Measurements from ENCODE around the gene PI4KB. TPM values are rescaled to one million over a fixed set of nuclear protein-coding genes. Genes with fewer than 3 reads are reported as not detected.

Gene PI4KB
- total and polyA plus RNA-seq, 2 experiments from 2014 or later, result 15.3 to 25.5 TPM

DNA sequence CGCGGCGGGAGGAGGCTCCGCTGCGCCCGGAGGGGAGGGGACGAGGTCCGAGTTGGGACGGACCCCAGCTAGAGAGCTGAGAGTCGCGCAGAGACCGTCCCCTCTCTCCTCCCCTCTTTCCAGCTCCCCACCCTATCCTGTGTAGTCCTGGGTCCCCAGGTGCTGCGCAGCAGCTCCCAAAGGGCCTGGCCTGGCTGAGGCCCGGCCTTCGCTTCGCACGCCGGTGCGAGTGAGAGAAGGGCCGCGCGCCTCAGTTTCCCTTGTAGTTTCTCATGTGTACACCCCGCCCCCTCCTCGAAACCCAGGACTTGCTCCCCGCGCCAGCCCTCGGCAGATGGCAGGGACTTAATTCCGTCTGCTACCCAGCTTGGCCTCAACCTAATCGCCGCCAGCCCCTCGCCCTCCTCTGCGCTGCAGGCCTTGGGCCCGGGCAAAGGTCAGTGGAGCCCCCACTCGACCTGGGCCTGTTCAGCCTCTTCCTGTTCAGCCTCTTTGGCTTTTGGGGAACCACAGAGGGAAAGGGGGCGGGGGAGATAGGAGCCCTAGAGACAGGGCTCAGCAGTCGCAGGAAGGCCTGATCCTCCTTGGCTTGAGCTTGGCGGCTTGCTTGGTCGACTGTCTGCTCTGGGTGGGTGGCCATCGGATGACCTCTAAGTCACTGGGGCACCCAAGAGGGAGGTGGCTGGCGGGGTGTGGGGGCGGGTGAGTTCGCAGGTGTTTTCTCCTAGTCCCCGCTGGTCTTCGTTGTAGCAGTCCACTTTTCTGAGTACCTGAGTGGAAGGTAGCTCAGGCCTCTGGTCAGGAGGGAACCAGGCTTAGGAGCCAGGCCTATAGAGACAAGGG is 44.1 kb downstream of the PI4KB start:
- peak overlapping the region; percentile 99 for H3K27ac ChIP-seq (ENCODE audit: low read depth)
- H3K4me3 ChIP-seq, result peak overlapping the region; percentile 95
- H3K4me3 Mint-ChIP-seq, result peak overlapping the region; percentile 98
- TF ChIP-seq NANOG (IDR thresholded peaks at IDR 0.05; ENCODE audit: borderline replicate concordance) (no peak), ZNF331 (CRISPR knock-in tag; IDR thresholded peaks at IDR 0.05; ENCODE audit: low read depth) (no peak), STAT1 (IDR thresholded peaks at IDR 0.05; ENCODE audit: unreplicated experiment) (no peak), ZNF114 (CRISPR knock-in tag; IDR thresholded peaks at IDR 0.05) (no peak), CREB1 (CRISPR knock-in tag; IDR thresholded peaks at IDR 0.05; ENCODE audit: low read depth) (no peak)
- TF ChIP-seq, protein P1, sequence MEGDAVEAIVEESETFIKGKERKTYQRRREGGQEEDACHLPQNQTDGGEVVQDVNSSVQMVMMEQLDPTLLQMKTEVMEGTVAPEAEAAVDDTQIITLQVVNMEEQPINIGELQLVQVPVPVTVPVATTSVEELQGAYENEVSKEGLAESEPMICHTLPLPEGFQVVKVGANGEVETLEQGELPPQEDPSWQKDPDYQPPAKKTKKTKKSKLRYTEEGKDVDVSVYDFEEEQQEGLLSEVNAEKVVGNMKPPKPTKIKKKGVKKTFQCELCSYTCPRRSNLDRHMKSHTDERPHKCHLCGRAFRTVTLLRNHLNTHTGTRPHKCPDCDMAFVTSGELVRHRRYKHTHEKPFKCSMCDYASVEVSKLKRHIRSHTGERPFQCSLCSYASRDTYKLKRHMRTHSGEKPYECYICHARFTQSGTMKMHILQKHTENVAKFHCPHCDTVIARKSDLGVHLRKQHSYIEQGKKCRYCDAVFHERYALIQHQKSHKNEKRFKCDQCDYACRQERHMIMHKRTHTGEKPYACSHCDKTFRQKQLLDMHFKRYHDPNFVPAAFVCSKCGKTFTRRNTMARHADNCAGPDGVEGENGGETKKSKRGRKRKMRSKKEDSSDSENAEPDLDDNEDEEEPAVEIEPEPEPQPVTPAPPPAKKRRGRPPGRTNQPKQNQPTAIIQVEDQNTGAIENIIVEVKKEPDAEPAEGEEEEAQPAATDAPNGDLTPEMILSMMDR (conservative IDR thresholded peaks at IDR 0.05; ENCODE audit: low read depth in 2 of 2), result no peak
- TF ChIP-seq, protein P2, sequence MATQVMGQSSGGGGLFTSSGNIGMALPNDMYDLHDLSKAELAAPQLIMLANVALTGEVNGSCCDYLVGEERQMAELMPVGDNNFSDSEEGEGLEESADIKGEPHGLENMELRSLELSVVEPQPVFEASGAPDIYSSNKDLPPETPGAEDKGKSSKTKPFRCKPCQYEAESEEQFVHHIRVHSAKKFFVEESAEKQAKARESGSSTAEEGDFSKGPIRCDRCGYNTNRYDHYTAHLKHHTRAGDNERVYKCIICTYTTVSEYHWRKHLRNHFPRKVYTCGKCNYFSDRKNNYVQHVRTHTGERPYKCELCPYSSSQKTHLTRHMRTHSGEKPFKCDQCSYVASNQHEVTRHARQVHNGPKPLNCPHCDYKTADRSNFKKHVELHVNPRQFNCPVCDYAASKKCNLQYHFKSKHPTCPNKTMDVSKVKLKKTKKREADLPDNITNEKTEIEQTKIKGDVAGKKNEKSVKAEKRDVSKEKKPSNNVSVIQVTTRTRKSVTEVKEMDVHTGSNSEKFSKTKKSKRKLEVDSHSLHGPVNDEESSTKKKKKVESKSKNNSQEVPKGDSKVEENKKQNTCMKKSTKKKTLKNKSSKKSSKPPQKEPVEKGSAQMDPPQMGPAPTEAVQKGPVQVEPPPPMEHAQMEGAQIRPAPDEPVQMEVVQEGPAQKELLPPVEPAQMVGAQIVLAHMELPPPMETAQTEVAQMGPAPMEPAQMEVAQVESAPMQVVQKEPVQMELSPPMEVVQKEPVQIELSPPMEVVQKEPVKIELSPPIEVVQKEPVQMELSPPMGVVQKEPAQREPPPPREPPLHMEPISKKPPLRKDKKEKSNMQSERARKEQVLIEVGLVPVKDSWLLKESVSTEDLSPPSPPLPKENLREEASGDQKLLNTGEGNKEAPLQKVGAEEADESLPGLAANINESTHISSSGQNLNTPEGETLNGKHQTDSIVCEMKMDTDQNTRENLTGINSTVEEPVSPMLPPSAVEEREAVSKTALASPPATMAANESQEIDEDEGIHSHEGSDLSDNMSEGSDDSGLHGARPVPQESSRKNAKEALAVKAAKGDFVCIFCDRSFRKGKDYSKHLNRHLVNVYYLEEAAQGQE (IDR thresholded peaks at IDR 0.05; ENCODE audit: unreplicated experiment), result no peak
- TF ChIP-seq, protein P3, sequence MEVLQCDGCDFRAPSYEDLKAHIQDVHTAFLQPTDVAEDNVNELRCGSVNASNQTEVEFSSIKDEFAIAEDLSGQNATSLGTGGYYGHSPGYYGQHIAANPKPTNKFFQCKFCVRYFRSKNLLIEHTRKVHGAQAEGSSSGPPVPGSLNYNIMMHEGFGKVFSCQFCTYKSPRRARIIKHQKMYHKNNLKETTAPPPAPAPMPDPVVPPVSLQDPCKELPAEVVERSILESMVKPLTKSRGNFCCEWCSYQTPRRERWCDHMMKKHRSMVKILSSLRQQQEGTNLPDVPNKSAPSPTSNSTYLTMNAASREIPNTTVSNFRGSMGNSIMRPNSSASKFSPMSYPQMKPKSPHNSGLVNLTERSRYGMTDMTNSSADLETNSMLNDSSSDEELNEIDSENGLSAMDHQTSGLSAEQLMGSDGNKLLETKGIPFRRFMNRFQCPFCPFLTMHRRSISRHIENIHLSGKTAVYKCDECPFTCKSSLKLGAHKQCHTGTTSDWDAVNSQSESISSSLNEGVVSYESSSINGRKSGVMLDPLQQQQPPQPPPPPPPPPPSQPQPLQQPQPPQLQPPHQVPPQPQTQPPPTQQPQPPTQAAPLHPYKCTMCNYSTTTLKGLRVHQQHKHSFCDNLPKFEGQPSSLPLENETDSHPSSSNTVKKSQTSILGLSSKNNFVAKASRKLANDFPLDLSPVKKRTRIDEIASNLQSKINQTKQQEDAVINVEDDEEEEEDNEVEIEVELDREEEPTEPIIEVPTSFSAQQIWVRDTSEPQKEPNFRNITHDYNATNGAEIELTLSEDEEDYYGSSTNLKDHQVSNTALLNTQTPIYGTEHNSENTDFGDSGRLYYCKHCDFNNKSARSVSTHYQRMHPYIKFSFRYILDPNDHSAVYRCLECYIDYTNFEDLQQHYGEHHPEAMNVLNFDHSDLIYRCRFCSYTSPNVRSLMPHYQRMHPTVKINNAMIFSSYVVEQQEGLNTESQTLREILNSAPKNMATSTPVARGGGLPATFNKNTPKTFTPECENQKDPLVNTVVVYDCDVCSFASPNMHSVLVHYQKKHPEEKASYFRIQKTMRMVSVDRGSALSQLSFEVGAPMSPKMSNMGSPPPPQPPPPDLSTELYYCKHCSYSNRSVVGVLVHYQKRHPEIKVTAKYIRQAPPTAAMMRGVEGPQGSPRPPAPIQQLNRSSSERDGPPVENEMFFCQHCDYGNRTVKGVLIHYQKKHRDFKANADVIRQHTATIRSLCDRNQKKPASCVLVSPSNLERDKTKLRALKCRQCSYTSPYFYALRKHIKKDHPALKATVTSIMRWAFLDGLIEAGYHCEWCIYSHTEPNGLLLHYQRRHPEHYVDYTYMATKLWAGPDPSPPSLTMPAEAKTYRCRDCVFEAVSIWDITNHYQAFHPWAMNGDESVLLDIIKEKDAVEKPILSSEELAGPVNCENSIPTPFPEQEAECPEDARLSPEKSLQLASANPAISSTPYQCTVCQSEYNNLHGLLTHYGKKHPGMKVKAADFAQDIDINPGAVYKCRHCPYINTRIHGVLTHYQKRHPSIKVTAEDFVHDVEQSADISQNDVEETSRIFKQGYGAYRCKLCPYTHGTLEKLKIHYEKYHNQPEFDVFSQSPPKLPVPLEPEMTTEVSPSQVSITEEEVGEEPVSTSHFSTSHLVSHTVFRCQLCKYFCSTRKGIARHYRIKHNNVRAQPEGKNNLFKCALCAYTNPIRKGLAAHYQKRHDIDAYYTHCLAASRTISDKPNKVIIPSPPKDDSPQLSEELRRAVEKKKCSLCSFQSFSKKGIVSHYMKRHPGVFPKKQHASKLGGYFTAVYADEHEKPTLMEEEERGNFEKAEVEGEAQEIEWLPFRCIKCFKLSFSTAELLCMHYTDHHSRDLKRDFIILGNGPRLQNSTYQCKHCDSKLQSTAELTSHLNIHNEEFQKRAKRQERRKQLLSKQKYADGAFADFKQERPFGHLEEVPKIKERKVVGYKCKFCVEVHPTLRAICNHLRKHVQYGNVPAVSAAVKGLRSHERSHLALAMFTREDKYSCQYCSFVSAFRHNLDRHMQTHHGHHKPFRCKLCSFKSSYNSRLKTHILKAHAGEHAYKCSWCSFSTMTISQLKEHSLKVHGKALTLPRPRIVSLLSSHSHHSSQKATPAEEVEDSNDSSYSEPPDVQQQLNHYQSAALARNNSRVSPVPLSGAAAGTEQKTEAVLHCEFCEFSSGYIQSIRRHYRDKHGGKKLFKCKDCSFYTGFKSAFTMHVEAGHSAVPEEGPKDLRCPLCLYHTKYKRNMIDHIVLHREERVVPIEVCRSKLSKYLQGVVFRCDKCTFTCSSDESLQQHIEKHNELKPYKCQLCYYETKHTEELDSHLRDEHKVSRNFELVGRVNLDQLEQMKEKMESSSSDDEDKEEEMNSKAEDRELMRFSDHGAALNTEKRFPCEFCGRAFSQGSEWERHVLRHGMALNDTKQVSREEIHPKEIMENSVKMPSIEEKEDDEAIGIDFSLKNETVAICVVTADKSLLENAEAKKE (CRISPR knock-in tag; IDR thresholded peaks at IDR 0.05), result no peak
- TF ChIP-seq, protein P4, sequence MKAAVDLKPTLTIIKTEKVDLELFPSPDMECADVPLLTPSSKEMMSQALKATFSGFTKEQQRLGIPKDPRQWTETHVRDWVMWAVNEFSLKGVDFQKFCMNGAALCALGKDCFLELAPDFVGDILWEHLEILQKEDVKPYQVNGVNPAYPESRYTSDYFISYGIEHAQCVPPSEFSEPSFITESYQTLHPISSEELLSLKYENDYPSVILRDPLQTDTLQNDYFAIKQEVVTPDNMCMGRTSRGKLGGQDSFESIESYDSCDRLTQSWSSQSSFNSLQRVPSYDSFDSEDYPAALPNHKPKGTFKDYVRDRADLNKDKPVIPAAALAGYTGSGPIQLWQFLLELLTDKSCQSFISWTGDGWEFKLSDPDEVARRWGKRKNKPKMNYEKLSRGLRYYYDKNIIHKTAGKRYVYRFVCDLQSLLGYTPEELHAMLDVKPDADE (IDR thresholded peaks at IDR 0.05), result no peak
- no peaks in the 10 kb centered on the region for H3K9me3 Mint-ChIP-seq
- peaks cover 12% of the 10 kb centered on the region; the same call in 1 of the 2 replicates for H4K20me1 ChIP-seq (replicated peaks; ENCODE audit: insufficient read depth)
- peaks cover 25% of the 10 kb centered on the region for H3K27me3 Mint-ChIP-seq (ENCODE audit: insufficient read depth, low read depth, poor library complexity)
- peak overlapping the region; percentile 99 for H3K4me2 ChIP-seq
- peaks cover 6% of the 10 kb centered on the region; the same call in 1 of the 2 replicates for H3K4me1 ChIP-seq (ENCODE audit: insufficient read depth)
- peaks cover 19% of the 10 kb centered on the region for H3K4me1 Mint-ChIP-seq
- peak overlapping the region; percentile 97 for H3K27ac Mint-ChIP-seq
- H3F3A ChIP-seq (replicated peaks; ENCODE audit: low read depth), result 0 out of 2 replicates have a peak, but pooled peaks cover 10% of the 10 kb centered on the region
- ATAC-seq (peak; percentile 21), DNase-seq (ENCODE audit: low spot score) (peak; percentile 79)
- no peak overlapping the region for H2AFZ ChIP-seq
- H3K79me2 ChIP-seq (replicated peaks; ENCODE audit: insufficient read depth), result peaks cover 34% of the 10 kb centered on the region
- 0 out of 2 replicates have a peak, but pooled peaks cover 8% of the 10 kb centered on the region for H3K36me3 ChIP-seq (ENCODE audit: insufficient read depth)
- no peaks in the 10 kb centered on the region for H3K27me3 ChIP-seq (ENCODE audit: insufficient read depth)
- peaks cover 36% of the 10 kb centered on the region for H3K36me3 Mint-ChIP-seq (ENCODE audit: low read depth)
- H3K9me2 ChIP-seq (ENCODE audit: insufficient read depth), result no peaks in the 10 kb centered on the region
